Peyer's patch (tissue), 4 donors: Measurements from ENCODE around the gene SKAP2. TPM values are rescaled to one million over a fixed set of nuclear protein-coding genes. Genes with fewer than 3 reads are reported as not detected.

Experiments used
- DNase-seq, 3 donors: peaks; one replicate each; pipeline ENCODE4 v3.0.0-alpha.2; 2017 to 2019
- H3K27ac ChIP-seq, 4 donors: fragments of 200-600 bp; sonication (generic); one replicate each; pipeline ENCODE4 v1.5.1; 2016 to 2019
- H3K27me3 ChIP-seq, 2 donors: fragments of 200-600 bp; sonication (generic); one replicate each; pipeline ENCODE4 v1.5.1; 2019
- H3K36me3 ChIP-seq, 3 donors: fragments of 200-600 bp; sonication (generic); one replicate each; pipeline ENCODE4 v1.5.1; 2016 to 2019
- H3K4me1 ChIP-seq, 4 donors: fragments of 200-600 bp; sonication (generic); one replicate each; pipeline ENCODE4 v1.5.1; 2016 to 2019
- H3K4me3 ChIP-seq, 4 donors: fragments of 200-600 bp; sonication (generic); 1 replicate in 3 of 4; 2 replicates in 1 of 4; pipeline ENCODE4 v1.5.1; 2016 to 2019; ENCODE audit warnings: mild to moderate bottlenecking in 1 of 4
- H3K9me3 ChIP-seq, 4 donors: fragments of 200-600 bp; sonication (generic); one replicate each; pipeline ENCODE4 v1.5.1; 2016 to 2019; ENCODE audit warnings: mild to moderate bottlenecking in 1 of 4
- CTCF ChIP-seq, 6 experiments: fragments of 450-650 bp in 4 of 6; fragments of 200-600 bp in 2 of 6; sonication (generic) in 1 of 6; IDR thresholded peaks; one replicate each; pipeline ENCODE4 v1.5.1; 2017 to 2019; ENCODE audit warnings: antibody characterized with exemption in 6 of 6, mild to moderate bottlenecking in 3 of 6, moderate library complexity in 1 of 6
- POLR2A ChIP-seq, 2 donors: fragments of 450-650 bp; IDR thresholded peaks; one replicate each; pipeline ENCODE4 v1.5.1; 2017; ENCODE audit warnings: antibody characterized with exemption in 2 of 2, mild to moderate bottlenecking in 2 of 2, moderate library complexity in 2 of 2
- total RNA-seq, 4 donors: library from RNA; depleted of rRNA; stranded (reverse); fragments of >200 nt; gene quantifications; one replicate each; pipeline ENCODE4 v1.1.0, GENCODE V29; 2016

Gene SKAP2
- total RNA-seq, 4 donors from 2014 or later = 32.2 to 101 (median 37.9) TPM

GRCh38 chr7:26696978-26697377, 167.4 kb downstream of the SKAP2 start:
- Histone ChIP-seq H3K36me3 (no peaks in the 10 kb centered on the region), H3K4me1 (no peaks in the 10 kb centered on the region), H3K4me3 (no peak overlapping the region), H3K27me3 (no peaks in the 10 kb centered on the region), H3K27ac (no peak overlapping the region), H3K9me3 (no peaks in the 10 kb centered on the region)
- DNase-seq = no peak
- TF ChIP-seq CTCF (IDR thresholded peaks at IDR 0.05) (no peak), POLR2A (IDR thresholded peaks at IDR 0.05) (no peak)

GRCh38 chr7:26696161-26696560, 168.2 kb downstream of the SKAP2 start:
- no peaks in the 10 kb centered on the region for H3K36me3 ChIP-seq
- H3K27ac ChIP-seq = no peak overlapping the region
- H3K27me3 ChIP-seq = no peaks in the 10 kb centered on the region
- TF ChIP-seq CTCF (IDR thresholded peaks at IDR 0.05) (no peak), POLR2A (IDR thresholded peaks at IDR 0.05) (no peak)
- no peak overlapping the region for H3K4me3 ChIP-seq
- no peaks in the 10 kb centered on the region for H3K9me3 ChIP-seq
- H3K4me1 ChIP-seq = no peaks in the 10 kb centered on the region
- DNase-seq = no peak

- Histone ChIP-seq H3K4me1 (peaks cover 0 to 2% (median 0%) of the 10 kb centered on the region in 4 donors), H3K27ac (no peak overlapping the region), H3K36me3 (no peaks in the 10 kb centered on the region), H3K4me3 (no peak overlapping the region), H3K27me3 (no peaks in the 10 kb centered on the region), H3K9me3 (no peaks in the 10 kb centered on the region)
- no peak for TF ChIP-seq CTCF (IDR thresholded peaks at IDR 0.05)
- TF ChIP-seq POLR2A (IDR thresholded peaks at IDR 0.05) = no peak
- DNase-seq = no peak
Observed at GRCh38 chr7:26694713-26695112, 169.7 kb downstream of the SKAP2 start.

- Histone ChIP-seq H3K9me3 (no peaks in the 10 kb centered on the region), H3K27me3 (no peaks in the 10 kb centered on the region), H3K27ac (no peak overlapping the region), H3K36me3 (no peaks in the 10 kb centered on the region), H3K4me3 (no peak overlapping the region), H3K4me1 (peaks cover 0 to 7% (median 0%) of the 10 kb centered on the region in 4 donors)
- TF ChIP-seq POLR2A (IDR thresholded peaks at IDR 0.05) (no peak), CTCF (IDR thresholded peaks at IDR 0.05) (no peak)
- no peak for DNase-seq
Observed at GRCh38 chr7:26694141-26694540, 170.2 kb downstream of the SKAP2 start.

GRCh38 chr7:26691886-26692285, 172.5 kb downstream of the SKAP2 start:
- Histone ChIP-seq H3K4me3 (no peak overlapping the region), H3K9me3 (no peaks in the 10 kb centered on the region), H3K4me1 (peaks cover 0 to 15% (median 0%) of the 10 kb centered on the region in 4 donors), H3K27ac (no peak overlapping the region), H3K27me3 (no peaks in the 10 kb centered on the region), H3K36me3 (no peaks in the 10 kb centered on the region)
- TF ChIP-seq CTCF (IDR thresholded peaks at IDR 0.05) = no peak
- no peak for TF ChIP-seq POLR2A (IDR thresholded peaks at IDR 0.05)
- no peak for DNase-seq

GRCh38 chr7:26691406-26691805, 173.0 kb downstream of the SKAP2 start:
- Histone ChIP-seq H3K36me3 (no peaks in the 10 kb centered on the region), H3K27me3 (no peaks in the 10 kb centered on the region), H3K4me1 (peaks cover 0 to 15% (median 0%) of the 10 kb centered on the region in 4 donors), H3K4me3 (no peak overlapping the region), H3K27ac (no peak overlapping the region), H3K9me3 (no peaks in the 10 kb centered on the region)
- no peak for TF ChIP-seq POLR2A (IDR thresholded peaks at IDR 0.05)
- TF ChIP-seq CTCF (IDR thresholded peaks at IDR 0.05) = no peak
- no peak for DNase-seq
